IMR-90 (cell line): ENCODE results near the gene CCSER1. TPM values are rescaled to one million over a fixed set of nuclear protein-coding genes. Genes with fewer than 3 reads are reported as not detected.

Experiments used
- ATAC-seq: fragments of 200-7000 bp; cut with Tn5 transposase; 2 replicates; pipeline ENCODE4 v1.9.1; 2020; ENCODE audit warnings: low read depth, mild to moderate bottlenecking, moderate library complexity
- BruUV-seq: library from RNA; stranded (reverse); fragments of 400-500 nt; replicated peaks from 2 replicates; lab custom pipeline; 2021; lab: Mats Ljungman, UMichigan
- CTCF ChIA-PET: fragments of 300-600 bp; formaldehyde crosslinking; extraction: SDS; loops from one replicate; lab custom pipeline; 2021; ENCODE audit warnings: antibody characterized with exemption; lab: Yijun Ruan, JAX
- POLR2A ChIA-PET: fragments of 300-600 bp; sonication (Branson Sonifier 250); formaldehyde crosslinking; loops from one replicate; lab custom pipeline; 2022; ENCODE audit warnings: antibody characterized with exemption; ENCODE audit not compliant: unreplicated experiment; lab: Charles Lee
- DNase-seq: peaks from one replicate; pipeline ENCODE4 v3.0.0; 2013
- H2AFZ ChIP-seq: replicated peaks from 2 replicates; pipeline ENCODE3; 2013; ENCODE audit warnings: low read length, mild to moderate bottlenecking; ENCODE audit not compliant: poor library complexity
- H2AK5ac ChIP-seq: 2 replicates; pipeline ENCODE4 v1.6.1; 2013; ENCODE audit warnings: low read depth, low read length, inconsistent platforms
- H2AK9ac ChIP-seq: replicated peaks from 2 replicates; pipeline ENCODE3; 2013; ENCODE audit warnings: mild to moderate bottlenecking, low read depth, low read length, moderate library complexity; ENCODE audit not compliant: poor library complexity
- H2BK120ac ChIP-seq: 2 replicates; pipeline ENCODE4 v1.6.1; 2013; ENCODE audit warnings: low read depth, low read length, inconsistent platforms
- H2BK15ac ChIP-seq: 3 replicates; pipeline ENCODE4 v1.6.1; 2013; ENCODE audit warnings: low read depth, low read length, inconsistent platforms
- H2BK20ac ChIP-seq: 2 replicates; pipeline ENCODE4 v1.6.1; 2013; ENCODE audit warnings: low read depth, mild to moderate bottlenecking, inconsistent platforms, low read length, moderate library complexity
- H2BK5ac ChIP-seq: 2 replicates; pipeline ENCODE4 v1.6.1; 2013; ENCODE audit warnings: mild to moderate bottlenecking, low read depth, low read length, inconsistent platforms; ENCODE audit not compliant: poor library complexity, severe bottlenecking
- H3K14ac ChIP-seq: replicated peaks from 2 replicates; pipeline ENCODE4 v1.6.1; 2013; ENCODE audit warnings: low read depth, low read length, inconsistent platforms
- H3K18ac ChIP-seq: 2 replicates; pipeline ENCODE4 v1.6.1; 2013; ENCODE audit warnings: low read depth, low read length, control low read depth
- H3K23ac ChIP-seq: 2 replicates; pipeline ENCODE4 v1.6.1; 2013; ENCODE audit warnings: low read depth, low read length, inconsistent platforms
- H3K27ac ChIP-seq: 2 replicates; pipeline ENCODE4 v1.5.1; 2013; ENCODE audit warnings: mild to moderate bottlenecking, control low read depth, low read length; ENCODE audit not compliant: insufficient read depth
- H3K27me3 ChIP-seq: 2 replicates; pipeline ENCODE4 v1.6.1; 2013; ENCODE audit warnings: low read length; ENCODE audit not compliant: control insufficient read depth, insufficient read depth
- H3K36me3 ChIP-seq: 2 replicates; pipeline ENCODE4 v1.6.1; 2013; ENCODE audit warnings: low read length, mixed read lengths; ENCODE audit not compliant: control insufficient read depth, insufficient read depth
- H3K4ac ChIP-seq: 2 replicates; pipeline ENCODE4 v1.6.1; 2013; ENCODE audit warnings: low read depth, low read length, inconsistent platforms
- H3K4me1 ChIP-seq: 2 replicates; pipeline ENCODE4 v1.6.1; 2013; ENCODE audit warnings: low read length, mixed read lengths; ENCODE audit not compliant: control insufficient read depth, insufficient read depth
- H3K4me2 ChIP-seq: 2 replicates; pipeline ENCODE4 v1.6.1; 2013; ENCODE audit warnings: low read depth, mild to moderate bottlenecking, control low read depth, low read length, moderate library complexity
- H3K4me3 ChIP-seq: 2 replicates; pipeline ENCODE4 v1.5.1; 2013; ENCODE audit warnings: low read depth, mild to moderate bottlenecking, control low read depth, low read length, moderate library complexity; ENCODE audit not compliant: insufficient read depth
- H3K56ac ChIP-seq: 2 replicates; pipeline ENCODE4 v1.6.1; 2013; ENCODE audit warnings: low read length, inconsistent platforms; ENCODE audit not compliant: insufficient read depth; ENCODE audit errors: extremely low read depth
- H3K79me1 ChIP-seq, 2 experiments: 2 replicates each; pipeline ENCODE4 v1.6.1; 2013; ENCODE audit warnings: low read length in 2 of 2, inconsistent platforms in 1 of 2, low read depth in 1 of 2
- H3K9ac ChIP-seq: 2 replicates; pipeline ENCODE4 v1.6.1; 2013; ENCODE audit warnings: low read depth, low read length, control low read depth
- H3K9me1 ChIP-seq: 2 replicates; pipeline ENCODE4 v1.6.1; 2013; ENCODE audit warnings: low read length, inconsistent platforms; ENCODE audit not compliant: insufficient read depth
- H3K9me3 ChIP-seq: 2 replicates; pipeline ENCODE4 v1.6.1; 2013; ENCODE audit warnings: low read length; ENCODE audit not compliant: control insufficient read depth, insufficient read depth
- H4K20me1 ChIP-seq: 2 replicates; pipeline ENCODE4 v1.6.1; 2013; ENCODE audit warnings: low read length, inconsistent platforms; ENCODE audit not compliant: insufficient read depth
- H4K5ac ChIP-seq: 2 replicates; pipeline ENCODE4 v1.6.1; 2013; ENCODE audit warnings: mild to moderate bottlenecking, low read depth, low read length, control low read depth
- H4K8ac ChIP-seq, 2 experiments: 2 replicates each; pipeline ENCODE4 v1.6.1; 2013; ENCODE audit warnings: low read depth in 2 of 2, low read length in 2 of 2, control low read depth in 1 of 2, inconsistent platforms in 1 of 2
- H4K91ac ChIP-seq: 2 replicates; pipeline ENCODE4 v1.6.1; 2013; ENCODE audit warnings: low read depth, low read length, inconsistent platforms; ENCODE audit not compliant: insufficient read depth
- BHLHE40 ChIP-seq: fragments of 150-350 bp; IDR thresholded peaks from 2 replicates; pipeline ENCODE4 v1.6.1; 2016; ENCODE audit warnings: mild to moderate bottlenecking, low read depth, low read length
- CHD1 ChIP-seq: IDR thresholded peaks from 2 replicates; pipeline ENCODE4 v1.6.1; 2012; ENCODE audit warnings: low read depth, low read length, improper control_type of control experiment
- FOS ChIP-seq: fragments of 150-350 bp; IDR thresholded peaks from 2 replicates; pipeline ENCODE4 v1.6.1; 2016; ENCODE audit warnings: low read depth, low read length
- MAFK ChIP-seq: IDR thresholded peaks from 2 replicates; pipeline ENCODE4 v1.6.1; 2012; ENCODE audit warnings: low read depth, low read length, improper control_type of control experiment
- MAZ ChIP-seq: IDR thresholded peaks from 2 replicates; pipeline ENCODE4 v1.6.1; 2012; ENCODE audit warnings: low read depth, mild to moderate bottlenecking, low read length, improper control_type of control experiment, moderate library complexity, borderline replicate concordance
- NFE2L2 ChIP-seq: fragments of 150-350 bp; IDR thresholded peaks from 2 replicates; pipeline ENCODE4 v1.6.1; 2016; ENCODE audit warnings: low read depth, mild to moderate bottlenecking, low read length
- POLR2A ChIP-seq: IDR thresholded peaks from 2 replicates; pipeline ENCODE4 v1.6.1; 2012; ENCODE audit warnings: mild to moderate bottlenecking, low read depth, low read length
- RAD21 ChIP-seq: IDR thresholded peaks from 2 replicates; pipeline ENCODE4 v1.6.1; 2012; ENCODE audit warnings: low read length, improper control_type of control experiment
- RCOR1 ChIP-seq: IDR thresholded peaks from 2 replicates; pipeline ENCODE4 v1.6.1; 2012; ENCODE audit warnings: mild to moderate bottlenecking, low read length, improper control_type of control experiment; ENCODE audit not compliant: insufficient replicate concordance
- RFX5 ChIP-seq: IDR thresholded peaks from 2 replicates; pipeline ENCODE4 v1.8.0; 2012; ENCODE audit warnings: low read depth, mild to moderate bottlenecking, low read length, moderate library complexity
- WGBS, 2 experiments: methylation state at CpG; one replicate each; pipeline versions ENCODE4 v1.1.5 to v1.1.7; 2013; ENCODE audit warnings: missing lambda C conversion rate in 2 of 2; ENCODE audit not compliant: insufficient read length in 1 of 2; ENCODE audit errors: extremely low coverage in 2 of 2; 5-methylcytosine and 5-hydroxymethylcytosine counted together
- dilution Hi-C: fragments of 300-500 bp; cut with HindIII; formaldehyde crosslinking; loops from one replicate; pipeline ENCODE4 v1.14.3; 2018; ENCODE audit warnings: low sequenced_read_pairs; ENCODE audit not compliant: unreplicated experiment
- in situ Hi-C: fragments of 300-500 bp; cut with MboI; formaldehyde crosslinking; loops from 3 replicates; pipeline ENCODE4 v1.14.3; 2019; ENCODE audit warnings: low sequenced_read_pairs, inconsistent platforms, mixed read lengths
- intact Hi-C: fragments of 100-400 bp; cut with micrococcal nuclease; formaldehyde crosslinking; loops from 2 replicates; pipeline ENCODE4 v1.10.0; 2022
- polyA plus RNA-seq, 3 experiments: library from polyadenylated mRNA; depleted of rRNA; stranded (reverse); fragments of >200 nt; gene quantifications; 2 replicates each; pipeline ENCODE4 v1.2.3, GENCODE V29; 2012; ENCODE audit warnings: low replicate concordance in 1 of 3
- total RNA-seq: library from RNA; depleted of rRNA; stranded (reverse); fragments of >200 nt; gene quantifications from 2 replicates; pipeline ENCODE4 v1.2.3, GENCODE V29; 2012
- TF ChIP-seq, protein P1 (sequence below): conservative IDR thresholded peaks from 2 replicates; pipeline ENCODE4 v1.5.1; 2012; ENCODE audit warnings: mild to moderate bottlenecking, low read depth, low read length, improper control_type of control experiment
- TF ChIP-seq, protein P2 (sequence below): fragments of 150-350 bp; IDR thresholded peaks from 2 replicates; pipeline ENCODE4 v1.6.1; 2016; ENCODE audit warnings: low read depth, mild to moderate bottlenecking, low read length, moderate library complexity, borderline replicate concordance

Gene CCSER1
- total and polyA plus RNA-seq, 2 of the 4 experiments (the other 2 are of a cell fraction), result not detected

DNA sequence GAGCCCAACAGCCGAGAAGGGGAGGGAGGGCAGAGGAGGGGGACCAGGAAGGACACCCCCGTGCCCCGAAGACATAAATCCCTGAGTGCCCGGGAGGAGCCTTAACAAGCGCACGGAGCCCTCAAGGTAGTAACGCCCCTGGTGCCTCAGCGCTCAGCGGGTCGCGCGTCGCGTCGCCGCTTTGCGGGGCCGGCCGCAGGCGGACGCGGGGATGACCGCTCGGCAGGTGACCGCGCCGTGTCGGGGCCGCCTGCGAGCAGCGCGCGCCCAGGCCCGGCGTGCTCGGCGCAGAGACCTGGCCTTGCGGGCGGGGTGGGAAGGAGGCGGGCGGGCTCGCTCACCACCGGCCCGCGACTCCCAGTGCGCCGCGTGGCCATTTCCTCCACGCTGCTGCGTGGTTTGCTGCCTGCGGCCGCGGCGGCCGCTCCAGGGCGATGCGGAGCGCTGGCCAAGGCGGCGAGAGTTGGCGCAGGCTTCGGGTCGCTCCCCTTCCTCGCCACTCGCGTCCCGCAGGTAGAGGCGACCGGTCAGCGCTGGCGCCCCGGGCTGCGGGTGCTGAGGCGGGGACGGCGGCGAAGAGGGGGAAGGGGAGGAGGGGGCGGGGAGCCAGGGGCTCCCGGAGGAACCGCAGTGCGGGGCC, 632 bp downstream of the CCSER1 start:
- TF ChIP-seq RFX5, result no peak
- no peak for TF ChIP-seq MAZ
- TF ChIP-seq BHLHE40, result no peak
- no peak for TF ChIP-seq RCOR1
- no peak for TF ChIP-seq RAD21
- TF ChIP-seq, protein P1, sequence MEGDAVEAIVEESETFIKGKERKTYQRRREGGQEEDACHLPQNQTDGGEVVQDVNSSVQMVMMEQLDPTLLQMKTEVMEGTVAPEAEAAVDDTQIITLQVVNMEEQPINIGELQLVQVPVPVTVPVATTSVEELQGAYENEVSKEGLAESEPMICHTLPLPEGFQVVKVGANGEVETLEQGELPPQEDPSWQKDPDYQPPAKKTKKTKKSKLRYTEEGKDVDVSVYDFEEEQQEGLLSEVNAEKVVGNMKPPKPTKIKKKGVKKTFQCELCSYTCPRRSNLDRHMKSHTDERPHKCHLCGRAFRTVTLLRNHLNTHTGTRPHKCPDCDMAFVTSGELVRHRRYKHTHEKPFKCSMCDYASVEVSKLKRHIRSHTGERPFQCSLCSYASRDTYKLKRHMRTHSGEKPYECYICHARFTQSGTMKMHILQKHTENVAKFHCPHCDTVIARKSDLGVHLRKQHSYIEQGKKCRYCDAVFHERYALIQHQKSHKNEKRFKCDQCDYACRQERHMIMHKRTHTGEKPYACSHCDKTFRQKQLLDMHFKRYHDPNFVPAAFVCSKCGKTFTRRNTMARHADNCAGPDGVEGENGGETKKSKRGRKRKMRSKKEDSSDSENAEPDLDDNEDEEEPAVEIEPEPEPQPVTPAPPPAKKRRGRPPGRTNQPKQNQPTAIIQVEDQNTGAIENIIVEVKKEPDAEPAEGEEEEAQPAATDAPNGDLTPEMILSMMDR, result no peak
- TF ChIP-seq MAFK, result no peak
- TF ChIP-seq, protein P2, sequence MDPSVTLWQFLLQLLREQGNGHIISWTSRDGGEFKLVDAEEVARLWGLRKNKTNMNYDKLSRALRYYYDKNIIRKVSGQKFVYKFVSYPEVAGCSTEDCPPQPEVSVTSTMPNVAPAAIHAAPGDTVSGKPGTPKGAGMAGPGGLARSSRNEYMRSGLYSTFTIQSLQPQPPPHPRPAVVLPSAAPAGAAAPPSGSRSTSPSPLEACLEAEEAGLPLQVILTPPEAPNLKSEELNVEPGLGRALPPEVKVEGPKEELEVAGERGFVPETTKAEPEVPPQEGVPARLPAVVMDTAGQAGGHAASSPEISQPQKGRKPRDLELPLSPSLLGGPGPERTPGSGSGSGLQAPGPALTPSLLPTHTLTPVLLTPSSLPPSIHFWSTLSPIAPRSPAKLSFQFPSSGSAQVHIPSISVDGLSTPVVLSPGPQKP, result no peak
- TF ChIP-seq POLR2A, result no peak
- no peak for TF ChIP-seq CHD1
- no peak for TF ChIP-seq NFE2L2
- no peak for TF ChIP-seq FOS
- no peaks in the 10 kb centered on the region for H3K79me1 ChIP-seq
- no peak overlapping the region for H2AK5ac ChIP-seq
- H2BK5ac ChIP-seq, result no peak overlapping the region
- no peak for DNase-seq
- ChIA-PET CTCF (no interaction called here), POLR2A (no interaction called here)
- H3K23ac ChIP-seq, result no peak overlapping the region
- ATAC-seq, result peak; percentile 42
- WGBS, 2 experiments, result 3% methylated on average over 7 of the region's 81 CpGs; no CpG with 5 or more reads in 1 of the 2 experiments
- H2AK9ac ChIP-seq, result no peak overlapping the region
- no peaks in the 10 kb centered on the region for H3K9me3 ChIP-seq
- peak overlapping the region; percentile 72; the same call in 1 of the 2 replicates for H3K4me2 ChIP-seq
- no peak overlapping the region for H2BK20ac ChIP-seq
- H2BK120ac ChIP-seq, result no peak overlapping the region
- peak overlapping the region; percentile 79 for H2AFZ ChIP-seq
- no peaks in the 10 kb centered on the region for H3K4me1 ChIP-seq
- H3K27me3 ChIP-seq, result peaks cover 8% of the 10 kb centered on the region; the same call in 1 of the 2 replicates
- H3K14ac ChIP-seq, result no peak overlapping the region
- intact Hi-C loops (no loop called here), dilution Hi-C loops (no loop called here), in situ Hi-C loops (no loop called here)
- no peak overlapping the region for H4K5ac ChIP-seq
- H3K9me1 ChIP-seq, result no peaks in the 10 kb centered on the region
- H4K8ac ChIP-seq, result no peak overlapping the region
- H3K36me3 ChIP-seq, result no peaks in the 10 kb centered on the region
- no peaks in the 10 kb centered on the region for H4K20me1 ChIP-seq
- no peak overlapping the region for H2BK15ac ChIP-seq
- H3K4me3 ChIP-seq, result peak overlapping the region; percentile 24; the same call in 1 of the 2 replicates
- no peak overlapping the region for H3K18ac ChIP-seq
- H3K56ac ChIP-seq, result no peak overlapping the region
- H3K27ac ChIP-seq, result no peak overlapping the region
- BruUV-seq, result no TSS peak
- H4K91ac ChIP-seq, result no peak overlapping the region
- no peak overlapping the region for H3K4ac ChIP-seq
- H3K9ac ChIP-seq, result no peak overlapping the region
